HCT116 (cell line): ENCODE measurements around the gene PNKP. TPM values are rescaled to one million over a fixed set of nuclear protein-coding genes. Genes with fewer than 3 reads are reported as not detected.

ENCODE experiments used
- ATAC-seq: fragments of 200-7000 bp; cut with Tn5 transposase; 2 replicates; pipeline ENCODE4 v1.9.1; 2020; ENCODE audit warnings: mild to moderate bottlenecking, moderate library complexity
- BruUV-seq: library from RNA; stranded (reverse); fragments of 400-500 nt; replicated peaks from 2 replicates; lab custom pipeline; 2021; lab: Mats Ljungman, UMichigan
- CTCF ChIA-PET: fragments of 300-600 bp; sonication (Branson Sonifier 250); formaldehyde crosslinking; loops from one replicate; lab custom pipeline; 2021; ENCODE audit warnings: antibody characterized with exemption; lab: Charles Lee
- POLR2A ChIA-PET: fragments of 300-600, 350-600 bp; sonication (Branson Sonifier 250); formaldehyde crosslinking; loops from one replicate; lab custom pipeline; 2021; ENCODE audit warnings: antibody characterized with exemption; lab: Charles Lee
- RAD21 ChIA-PET, 2 experiments: fragments of 300-600 bp; sonication (Branson Sonifier 250); formaldehyde crosslinking; loops; one replicate each; lab custom pipeline; 2023; ENCODE audit warnings: low total read pairs in 2 of 2; ENCODE audit not compliant: uncharacterized antibody in 2 of 2, unreplicated experiment in 2 of 2, low non-redundant PET in 1 of 2; lab: Charles Lee
- DNase-seq: peaks from one replicate; pipeline ENCODE4 v3.0.0-alpha.2; 2010; ENCODE audit warnings: low read depth, low spot score
- H2AFZ ChIP-seq: fragments of 200-600 bp; shearing (Covaris generic), sonication (generic); 2 replicates; pipeline ENCODE4 v1.6.1; 2017; ENCODE audit warnings: low read depth, mixed run types, mixed read lengths, antibody characterized with exemption, low read length; ENCODE audit not compliant: poor library complexity, severe bottlenecking
- H3K27ac ChIP-seq: 2 replicates; pipeline ENCODE4 v1.5.1; 2012; ENCODE audit warnings: low read depth, low read length
- H3K27me3 ChIP-seq: fragments of 200-600 bp; sonication (generic); 2 replicates; pipeline ENCODE4 v1.6.1; 2016; ENCODE audit warnings: mixed run types, low read length, mixed read lengths; ENCODE audit not compliant: insufficient read depth
- H3K36me3 ChIP-seq, 2 experiments: fragments of 200-500 bp in 1 of 2; fragments of 200-600 bp in 1 of 2; sonication (Bioruptor generic) in 1 of 2; sonication (generic) in 1 of 2; 2 replicates each; pipeline versions ENCODE4 v1.5.1 to v1.6.1; 2014 to 2016; ENCODE audit warnings: low read length in 2 of 2, inconsistent platforms in 1 of 2, mixed read lengths in 1 of 2, mixed run types in 1 of 2; ENCODE audit not compliant: insufficient read depth in 2 of 2, control insufficient read depth in 1 of 2
- H3K4me1 ChIP-seq, 2 experiments: fragments of 200-600 bp in 1 of 2; sonication (generic) in 1 of 2; 2 replicates each; pipeline versions ENCODE4 v1.5.1 to v1.6.1; 2012 to 2017; ENCODE audit warnings: low read length in 2 of 2, inconsistent platforms in 1 of 2, mild to moderate bottlenecking in 1 of 2, mixed read lengths in 1 of 2, mixed run types in 1 of 2, moderate library complexity in 1 of 2; ENCODE audit not compliant: insufficient read depth in 2 of 2, control insufficient read depth in 1 of 2
- H3K4me2 ChIP-seq: fragments of 200-600 bp; sonication (generic); 2 replicates; pipeline ENCODE4 v1.6.1; 2017; ENCODE audit warnings: mixed run types, low read length, mixed read lengths
- H3K4me3 ChIP-seq, 2 experiments: fragments of 200-600 bp in 1 of 2; sonication (generic) in 1 of 2; replicated peaks in 1 of 2; 2 replicates each; pipeline ENCODE4 v1.5.1; 2011 to 2016; ENCODE audit warnings: low read length in 2 of 2, control low read depth in 1 of 2, low read depth in 1 of 2, mild to moderate bottlenecking in 1 of 2, mixed read lengths in 1 of 2, mixed run types in 1 of 2
- H3K79me2 ChIP-seq: fragments of 200-600 bp; sonication (generic); 2 replicates; pipeline ENCODE4 v1.6.1; 2017; ENCODE audit warnings: mild to moderate bottlenecking, mixed run types, low read length, moderate library complexity, mixed read lengths; ENCODE audit not compliant: insufficient read depth
- H3K9ac ChIP-seq: fragments of 200-600 bp; sonication (generic); 2 replicates; pipeline ENCODE4 v1.6.1; 2016; ENCODE audit warnings: low read length, mixed read lengths
- H3K9me2 ChIP-seq: fragments of 200-600 bp; sonication (generic), shearing (Covaris generic); 2 replicates; pipeline ENCODE4 v1.6.1; 2017; ENCODE audit warnings: mixed run types, mild to moderate bottlenecking, moderate library complexity; ENCODE audit not compliant: insufficient read depth
- H3K9me3 ChIP-seq, 2 experiments: fragments of 200-500 bp in 1 of 2; fragments of 200-600 bp in 1 of 2; sonication (Bioruptor generic) in 1 of 2; sonication (generic) in 1 of 2; 2 replicates each; pipeline ENCODE4 v1.6.1; 2014 to 2017; ENCODE audit warnings: low read length in 2 of 2, mixed read lengths in 2 of 2, inconsistent platforms in 1 of 2, low read depth in 1 of 2, mild to moderate bottlenecking in 1 of 2, mixed run types in 1 of 2, moderate library complexity in 1 of 2; ENCODE audit not compliant: control insufficient read depth in 1 of 2, insufficient read depth in 1 of 2
- H4K20me1 ChIP-seq: fragments of 200-600 bp; sonication (generic), shearing (Covaris generic); 2 replicates; pipeline ENCODE4 v1.6.1; 2017; ENCODE audit warnings: mixed run types, mild to moderate bottlenecking, moderate library complexity; ENCODE audit not compliant: insufficient read depth
- CBX3 ChIP-seq: IDR thresholded peaks from 2 replicates; pipeline ENCODE4 v1.6.1; 2012; ENCODE audit warnings: low read depth
- CEBPB ChIP-seq: IDR thresholded peaks from 2 replicates; pipeline ENCODE4 v1.6.1; 2012; ENCODE audit warnings: low read depth
- EGR1 ChIP-seq: IDR thresholded peaks from 2 replicates; pipeline ENCODE4 v1.6.1; 2012; ENCODE audit warnings: low read depth
- EZH2 ChIP-seq: fragments of 200-600 bp; sonication (generic); IDR thresholded peaks from 2 replicates; pipeline ENCODE4 v1.6.1; 2017; ENCODE audit warnings: antibody characterized with exemption, mixed run types
- EZH2phosphoT487 ChIP-seq: fragments of 200-600 bp; IDR thresholded peaks from 2 replicates; pipeline ENCODE4 v1.6.1; 2018; ENCODE audit warnings: antibody characterized with exemption, borderline replicate concordance
- FOSL1 ChIP-seq: IDR thresholded peaks from 2 replicates; pipeline ENCODE4 v1.6.1; 2012; ENCODE audit warnings: low read depth
- JUND ChIP-seq: IDR thresholded peaks from 2 replicates; pipeline ENCODE4 v1.6.1; 2012
- POLR2A ChIP-seq: IDR thresholded peaks from 2 replicates; pipeline ENCODE4 v1.7.0; 2011; ENCODE audit warnings: borderline replicate concordance; ENCODE audit not compliant: insufficient read depth, insufficient read length; ENCODE audit errors: extremely low read depth
- SIN3A ChIP-seq: IDR thresholded peaks from 2 replicates; pipeline ENCODE4 v1.6.1; 2012; ENCODE audit warnings: low read depth
- SP1 ChIP-seq: IDR thresholded peaks from 2 replicates; pipeline ENCODE4 v1.6.1; 2012; ENCODE audit warnings: low read depth
- TCF7L2 ChIP-seq: IDR thresholded peaks from 2 replicates; pipeline ENCODE4 v1.7.0; 2011; ENCODE audit warnings: borderline replicate concordance, inconsistent platforms; ENCODE audit not compliant: insufficient read depth, insufficient read length; ENCODE audit errors: extremely low read depth
- ZFX ChIP-seq: fragments of 450-650 bp; IDR thresholded peaks from 2 replicates; pipeline ENCODE4 v1.6.1; 2017
- intact Hi-C: fragments of 100-400 bp; cut with micrococcal nuclease; formaldehyde crosslinking; loops from 2 replicates; pipeline ENCODE4 v1.10.0; 2022
- total RNA-seq: library from RNA; stranded (reverse); gene quantifications from one replicate; pipeline ENCODE4 v1.2.1, GENCODE V29; 2021; ENCODE audit not compliant: unreplicated experiment
- TF ChIP-seq, protein P1 (sequence below): IDR thresholded peaks from 2 replicates; pipeline ENCODE4 v1.6.1; 2011; ENCODE audit warnings: mild to moderate bottlenecking, low read length, moderate library complexity; ENCODE audit not compliant: insufficient replicate concordance; ENCODE audit errors: extremely low read depth

Gene PNKP
- total RNA-seq, 1 experiment from 2014 or later: 129 TPM

- no peak for ATAC-seq
- peaks cover 26 to 30% of the 10 kb centered on the region in 2 experiments for H3K4me1 ChIP-seq
Measured at GRCh38 chr19:49846408-49846807, 21.0 kb downstream of the PNKP start.

DNA sequence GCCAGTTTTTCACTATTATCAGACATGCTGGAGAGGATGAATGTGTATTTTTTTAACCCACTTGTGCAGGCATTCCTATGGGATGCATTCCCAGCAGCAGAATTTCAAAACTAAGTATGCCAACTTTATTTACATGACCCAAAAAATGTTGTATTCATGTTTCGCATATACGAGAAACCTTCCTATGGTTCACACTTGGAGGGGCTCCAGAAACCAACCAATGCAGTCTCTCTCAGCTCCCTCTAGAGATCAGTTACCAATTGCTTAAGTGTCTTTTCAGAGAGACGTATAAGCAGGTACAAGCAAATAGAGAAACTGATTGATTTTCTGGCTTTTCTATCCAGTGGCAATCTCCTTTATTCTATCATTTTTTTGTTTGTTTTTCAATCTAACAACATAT lies 22.0 kb downstream of the PNKP start:
- Histone ChIP-seq H3K27ac (no peak overlapping the region), H4K20me1 (no peaks in the 10 kb centered on the region), H3K9ac (no peak overlapping the region), H3K9me3 (no peaks in the 10 kb centered on the region), H3K4me2 (no peak overlapping the region), H3K27me3 (no peaks in the 10 kb centered on the region), H3K9me2 (no peaks in the 10 kb centered on the region), H3K79me2 (no peaks in the 10 kb centered on the region), H3K4me3 (no peak overlapping the region), H3K4me1 (peaks cover 26 to 30% of the 10 kb centered on the region in 2 experiments), H2AFZ (no peak overlapping the region), H3K36me3 (no peaks in the 10 kb centered on the region)
- intact Hi-C loops: no loop called here
- DNase-seq (no peak), ATAC-seq (no peak)
- ChIA-PET RAD21 (no interaction called here), CTCF (no interaction called here), POLR2A (no interaction called here)
- no TSS peak for BruUV-seq
- TF ChIP-seq EZH2 (no peak), ZFX (no peak), JUND (no peak), EGR1 (no peak), POLR2A (no peak), TCF7L2 (no peak), SP1 (no peak), SIN3A (no peak), EZH2phosphoT487 (no peak), CEBPB (no peak), CBX3 (no peak)
- TF ChIP-seq, protein P1, sequence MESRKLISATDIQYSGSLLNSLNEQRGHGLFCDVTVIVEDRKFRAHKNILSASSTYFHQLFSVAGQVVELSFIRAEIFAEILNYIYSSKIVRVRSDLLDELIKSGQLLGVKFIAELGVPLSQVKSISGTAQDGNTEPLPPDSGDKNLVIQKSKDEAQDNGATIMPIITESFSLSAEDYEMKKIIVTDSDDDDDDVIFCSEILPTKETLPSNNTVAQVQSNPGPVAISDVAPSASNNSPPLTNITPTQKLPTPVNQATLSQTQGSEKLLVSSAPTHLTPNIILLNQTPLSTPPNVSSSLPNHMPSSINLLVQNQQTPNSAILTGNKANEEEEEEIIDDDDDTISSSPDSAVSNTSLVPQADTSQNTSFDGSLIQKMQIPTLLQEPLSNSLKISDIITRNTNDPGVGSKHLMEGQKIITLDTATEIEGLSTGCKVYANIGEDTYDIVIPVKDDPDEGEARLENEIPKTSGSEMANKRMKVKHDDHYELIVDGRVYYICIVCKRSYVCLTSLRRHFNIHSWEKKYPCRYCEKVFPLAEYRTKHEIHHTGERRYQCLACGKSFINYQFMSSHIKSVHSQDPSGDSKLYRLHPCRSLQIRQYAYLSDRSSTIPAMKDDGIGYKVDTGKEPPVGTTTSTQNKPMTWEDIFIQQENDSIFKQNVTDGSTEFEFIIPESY: no peak

More at GRCh38 chr19:49846408-49846807, 21.0 kb downstream of the PNKP start:
- Histone ChIP-seq H3K4me2 (no peak overlapping the region), H2AFZ (no peak overlapping the region), H3K4me3 (no peak overlapping the region), H3K27ac (no peak overlapping the region), H3K27me3 (no peaks in the 10 kb centered on the region), H3K9me3 (no peaks in the 10 kb centered on the region), H3K9me2 (no peaks in the 10 kb centered on the region), H4K20me1 (no peaks in the 10 kb centered on the region), H3K9ac (no peak overlapping the region), H3K36me3 (no peaks in the 10 kb centered on the region), H3K79me2 (no peaks in the 10 kb centered on the region)
- ChIA-PET POLR2A (no interaction called here), RAD21 (no interaction called here), CTCF (no interaction called here)
- intact Hi-C loops: no loop called here
- BruUV-seq: no TSS peak
- DNase-seq: no peak
- TF ChIP-seq, protein P1: no peak
- TF ChIP-seq FOSL1: no peak
